ENCODE data around the gene ATP6AP1. TPM values are rescaled to one million over a fixed set of nuclear protein-coding genes. Genes with fewer than 3 reads are reported as not detected.

Gene ATP6AP1
- total RNA-seq, 2 experiments from 2014 or later = 21.3 to 22.5 TPM

GRCh38 chrX:154401045-154401799 is 27.3 kb upstream of the ATP6AP1 start:
- ChIA-PET POLR2A (interaction anchor here (1.0 to 6.2 kb wide), 15 partner anchors 9 to 133 kb away, joined by 3 to 97 read pairs (median 4); partner anchors contain the start of genes DNASE1L1, EMD and TAFAZZIN), CTCF (no interaction called here)
- H3K27me3 Mint-ChIP-seq = no peaks in the 10 kb centered on the region
- peaks cover 2% of the 10 kb centered on the region for H3K4me1 Mint-ChIP-seq (ENCODE audit: low read depth)
- intact Hi-C loops (cut with micrococcal nuclease) = no loop called here
- H3K4me3 Mint-ChIP-seq = peak overlapping the region; percentile 98
- H3K9me3 Mint-ChIP-seq = no peaks in the 10 kb centered on the region
- H3K36me3 Mint-ChIP-seq (ENCODE audit: low read depth) = peaks cover 30% of the 10 kb centered on the region
- DNase-seq (peak; percentile 27), ATAC-seq (no peak)
- H3K27ac Mint-ChIP-seq = peak overlapping the region; percentile 100
- no peak for TF ChIP-seq CTCF (IDR thresholded peaks at IDR 0.05)

DNA sequence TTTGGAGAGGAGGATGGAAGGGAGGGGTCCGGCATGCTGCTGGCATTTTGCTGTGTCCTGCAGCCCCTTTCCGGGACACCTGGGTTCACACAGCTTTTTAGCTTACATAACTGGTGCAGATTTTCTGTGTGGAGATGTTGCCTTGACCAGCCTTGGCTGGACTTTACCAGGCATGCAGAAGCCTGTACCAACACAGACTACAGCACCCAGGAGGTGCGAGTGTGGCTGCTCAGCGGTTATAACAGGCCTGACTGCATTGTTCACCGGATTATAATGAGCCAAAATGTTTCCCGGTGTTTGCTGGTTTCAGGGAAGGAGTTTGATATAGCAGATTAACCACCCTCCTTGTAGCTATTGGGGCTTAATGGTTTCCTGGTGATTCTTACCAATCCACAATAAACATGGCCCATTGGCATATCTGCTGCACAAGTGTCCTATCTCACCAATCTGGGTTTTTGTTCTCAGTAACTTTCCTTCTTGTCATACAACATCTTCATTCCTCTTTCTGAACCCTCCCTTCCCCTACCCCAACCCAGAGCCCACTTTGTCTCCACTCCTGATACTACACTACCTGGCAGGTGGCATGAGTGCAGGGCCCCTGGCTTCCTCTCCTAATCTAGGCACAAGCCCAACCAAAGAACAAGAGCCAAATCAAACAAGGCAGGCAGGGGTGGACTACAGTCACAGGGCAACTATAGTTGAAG is 26.4 kb upstream of the ATP6AP1 start:
- H3K27me3 Mint-ChIP-seq = no peaks in the 10 kb centered on the region
- ATAC-seq (no peak), DNase-seq (no peak)
- no peak overlapping the region for H3K4me3 Mint-ChIP-seq
- no peaks in the 10 kb centered on the region for H3K9me3 Mint-ChIP-seq
- intact Hi-C loops (cut with micrococcal nuclease) = no loop called here
- ChIA-PET POLR2A (interaction anchor here (1.0 to 6.2 kb wide), 7 partner anchors 8 to 132 kb away, joined by 3 to 97 read pairs (median 3); partner anchors contain the start of genes DNASE1L1, EMD and TAFAZZIN), CTCF (interaction anchor here (0.8 kb wide), 1 partner anchor 9 kb away, joined by 3 read pairs; no protein-coding TSS in a partner anchor)
- peak overlapping the region; percentile 63 for H3K27ac Mint-ChIP-seq
- peaks cover 2% of the 10 kb centered on the region for H3K4me1 Mint-ChIP-seq (ENCODE audit: low read depth)
- peaks cover 30% of the 10 kb centered on the region for H3K36me3 Mint-ChIP-seq (ENCODE audit: low read depth)
- TF ChIP-seq CTCF (IDR thresholded peaks at IDR 0.05) = no peak

DNA sequence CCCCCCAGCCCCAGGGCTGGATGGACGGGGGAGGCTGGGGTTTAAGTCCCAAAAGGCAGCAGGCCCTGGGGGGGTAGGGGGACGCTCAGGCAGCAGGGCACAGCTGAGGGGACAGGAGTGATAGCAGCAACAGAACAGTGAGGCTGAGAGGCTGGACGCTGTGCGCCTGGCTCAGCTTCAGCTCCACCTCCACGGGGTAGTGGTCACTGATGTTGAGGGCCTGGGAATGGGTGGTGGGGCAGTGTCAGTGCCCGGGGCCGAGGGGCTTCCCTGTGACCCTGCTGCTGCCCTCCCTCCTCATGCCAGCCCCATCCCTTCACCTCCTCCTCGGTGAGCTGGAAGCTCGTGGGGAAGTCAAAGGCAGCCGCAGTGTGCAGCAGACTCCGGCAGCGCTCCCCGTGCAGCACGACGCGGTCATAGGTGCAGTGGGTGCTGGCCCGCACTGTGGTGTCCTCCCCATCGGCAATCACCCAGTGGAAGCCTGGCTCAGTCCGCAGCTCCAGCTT is 25.8 kb upstream of the ATP6AP1 start:
- H3K4me3 Mint-ChIP-seq = no peak overlapping the region
- CTCF ChIA-PET = interaction anchor here (0.8 kb wide), 1 partner anchor 8 kb away, joined by 3 read pairs; no protein-coding TSS in a partner anchor
- ATAC-seq = no peak
- no peak for TF ChIP-seq CTCF (IDR thresholded peaks at IDR 0.05)
- H3K27me3 Mint-ChIP-seq = no peaks in the 10 kb centered on the region
- POLR2A ChIA-PET = interaction anchor here (1.0 to 6.2 kb wide), 2 partner anchors 7 to 12 kb away, joined by 3 to 97 read pairs; partner anchors contain the start of genes DNASE1L1 and TAFAZZIN
- H3K9me3 Mint-ChIP-seq = no peaks in the 10 kb centered on the region
- H3K4me1 Mint-ChIP-seq (ENCODE audit: low read depth) = peaks cover 2% of the 10 kb centered on the region
- intact Hi-C loops (cut with micrococcal nuclease) = no loop called here
- DNase-seq = no peak
- peak overlapping the region; percentile 63 for H3K27ac Mint-ChIP-seq
- peaks cover 30% of the 10 kb centered on the region for H3K36me3 Mint-ChIP-seq (ENCODE audit: low read depth)

DNA sequence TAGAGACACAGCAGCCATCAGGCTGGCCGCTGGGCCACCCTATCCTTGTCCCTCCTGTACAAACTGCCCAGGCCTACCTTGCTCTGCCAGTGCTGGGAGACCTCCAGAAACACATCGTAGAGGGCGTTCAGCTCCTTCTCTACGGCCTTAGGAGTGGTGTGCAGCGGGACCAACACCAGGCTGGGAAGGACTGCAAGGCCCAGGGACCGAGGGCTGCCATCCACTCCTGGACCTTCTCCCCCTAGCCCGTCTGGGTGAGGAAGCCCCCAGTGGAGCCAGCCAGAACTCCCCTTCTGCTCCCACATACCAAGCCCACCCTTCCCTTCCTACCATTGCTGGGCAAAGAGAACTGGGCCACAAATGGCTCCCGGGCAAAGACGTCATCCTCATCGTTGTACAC is 25.3 kb upstream of the ATP6AP1 start:
- ChIA-PET CTCF (no interaction called here), POLR2A (no interaction called here)
- H3K36me3 Mint-ChIP-seq (ENCODE audit: low read depth) = peaks cover 28% of the 10 kb centered on the region
- H3K4me1 Mint-ChIP-seq (ENCODE audit: low read depth) = peaks cover 2% of the 10 kb centered on the region
- no peak overlapping the region for H3K4me3 Mint-ChIP-seq
- no peak overlapping the region for H3K27ac Mint-ChIP-seq
- no peaks in the 10 kb centered on the region for H3K9me3 Mint-ChIP-seq
- no peaks in the 10 kb centered on the region for H3K27me3 Mint-ChIP-seq
- intact Hi-C loops (cut with micrococcal nuclease) = no loop called here
- TF ChIP-seq CTCF (IDR thresholded peaks at IDR 0.05) = no peak
- DNase-seq = no peak
- ATAC-seq = no peak
